SK-N-SH (cell line): ENCODE data around the gene MS4A4E. TPM values are rescaled to one million over a fixed set of nuclear protein-coding genes. Genes with fewer than 3 reads are reported as not detected.

Experiments used
- CTCF ChIA-PET: fragments of 300-600, 350-600 bp; formaldehyde crosslinking; extraction: SDS; loops from one replicate; lab custom pipeline; 2021; lab: Yijun Ruan, JAX
- POLR2A ChIA-PET: fragments of 350-600 bp; sonication (Branson Sonifier 250); formaldehyde crosslinking; extraction: SDS; loops from one replicate; lab custom pipeline; 2020; ENCODE audit warnings: antibody characterized with exemption, inconsistent platforms; lab: Yijun Ruan, JAX
- DNase-seq: peaks from one replicate; pipeline ENCODE4 v3.0.0; 2012
- H2AFZ ChIP-seq: fragments of 200-600 bp; sonication (generic); 2 replicates; pipeline ENCODE4 v1.8.1; 2016; ENCODE audit warnings: antibody characterized with exemption, mild to moderate bottlenecking, low read depth
- H3F3A ChIP-seq: fragments of 200-600 bp; sonication (generic); replicated peaks from 2 replicates; pipeline ENCODE3; 2016; ENCODE audit warnings: antibody characterized with exemption, mild to moderate bottlenecking; ENCODE audit not compliant: insufficient read depth
- H3K27ac ChIP-seq, 2 experiments: fragments of 200-500 bp in 1 of 2; fragments of 200-600 bp in 1 of 2; sonication (Bioruptor generic) in 1 of 2; sonication (generic), shearing (Covaris generic) in 1 of 2; 2 replicates each; pipeline versions ENCODE4 v1.5.1 to v1.6.1; 2014 to 2016; ENCODE audit warnings: low read depth in 2 of 2, inconsistent platforms in 1 of 2, low read length in 1 of 2, mild to moderate bottlenecking in 1 of 2, mixed read lengths in 1 of 2
- H3K27me3 ChIP-seq: fragments of 200-600 bp; sonication (generic), shearing (Covaris generic); 2 replicates; pipeline ENCODE4 v1.6.1; 2016; ENCODE audit warnings: mixed run types; ENCODE audit not compliant: insufficient read depth
- H3K36me3 ChIP-seq, 2 experiments: fragments of 200-500 bp in 1 of 2; fragments of 200-600 bp in 1 of 2; sonication (Bioruptor generic) in 1 of 2; sonication (generic) in 1 of 2; replicated peaks in 1 of 2; 2 replicates each; pipeline versions ENCODE3 to v1.5.1; 2014 to 2016; ENCODE audit warnings: low read length in 1 of 2, mild to moderate bottlenecking in 1 of 2; ENCODE audit not compliant: insufficient read depth in 2 of 2, control insufficient read depth in 1 of 2
- H3K4me1 ChIP-seq, 2 experiments: fragments of 200-500 bp in 1 of 2; fragments of 200-600 bp in 1 of 2; sonication (Bioruptor generic) in 1 of 2; sonication (generic), shearing (Covaris generic) in 1 of 2; 2 replicates each; pipeline versions ENCODE4 v1.5.1 to v1.6.1; 2014 to 2016; ENCODE audit warnings: low read depth in 1 of 2, low read length in 1 of 2, mixed run types in 1 of 2; ENCODE audit not compliant: insufficient read depth in 2 of 2, control insufficient read depth in 1 of 2
- H3K4me2 ChIP-seq: fragments of 200-600 bp; sonication (generic), shearing (Covaris generic); 2 replicates; pipeline ENCODE4 v1.6.1; 2017; ENCODE audit warnings: mixed run types
- H3K4me3 ChIP-seq, 2 experiments: fragments of 200-500 bp in 1 of 2; fragments of 200-600 bp in 1 of 2; sonication (Bioruptor generic) in 1 of 2; sonication (generic), shearing (Covaris generic) in 1 of 2; 2 replicates each; pipeline versions ENCODE4 v1.5.1 to v1.8.1; 2014 to 2016; ENCODE audit warnings: low read depth in 2 of 2, inconsistent platforms in 1 of 2, low read length in 1 of 2, mild to moderate bottlenecking in 1 of 2, mixed read lengths in 1 of 2, moderate library complexity in 1 of 2
- H3K79me2 ChIP-seq: fragments of 200-600 bp; sonication (generic); 2 replicates; pipeline ENCODE4 v1.8.1; 2017; ENCODE audit warnings: mild to moderate bottlenecking; ENCODE audit not compliant: insufficient read depth
- H3K9ac ChIP-seq: fragments of 200-600 bp; sonication (generic); 2 replicates; pipeline ENCODE4 v1.6.1; 2017; ENCODE audit warnings: mixed run types
- H3K9me2 ChIP-seq: fragments of 200-600 bp; sonication (generic); 2 replicates; pipeline ENCODE4 v1.6.1; 2017; ENCODE audit warnings: mixed run types
- H3K9me3 ChIP-seq: fragments of 200-600 bp; sonication (generic); 2 replicates; pipeline ENCODE4 v1.6.1; 2017; ENCODE audit warnings: mixed run types, mild to moderate bottlenecking, moderate library complexity
- H4K20me1 ChIP-seq: fragments of 200-600 bp; sonication (generic); 2 replicates; pipeline ENCODE4 v1.6.1; 2017; ENCODE audit warnings: mild to moderate bottlenecking, mixed run types; ENCODE audit not compliant: insufficient read depth
- GABPA ChIP-seq: IDR thresholded peaks from 2 replicates; pipeline ENCODE4 v1.4.0; 2012; ENCODE audit warnings: low read depth, mild to moderate bottlenecking
- RFX5 ChIP-seq: IDR thresholded peaks from 2 replicates; pipeline ENCODE4 v1.6.1; 2012; ENCODE audit warnings: mild to moderate bottlenecking, improper control_type of control experiment, low read length
- WGBS: methylation state at CpG from one replicate; pipeline ENCODE4 v1.1.6; 2017; ENCODE audit warnings: low lambda C conversion rate; 5-methylcytosine and 5-hydroxymethylcytosine counted together
- polyA plus RNA-seq, 3 experiments: library from polyadenylated mRNA; depleted of rRNA; stranded (reverse); fragments of >200 nt; gene quantifications; 2 replicates each; pipeline ENCODE4 v1.2.3, GENCODE V29; 2012
- TF ChIP-seq, protein P1 (sequence below): fragments of 150-350 bp; IDR thresholded peaks from 2 replicates; pipeline ENCODE4 v1.6.1; 2016; ENCODE audit warnings: mild to moderate bottlenecking, low read depth, low read length
- TF ChIP-seq, protein P2 (sequence below): fragments of 200-600 bp; sonication (generic); IDR thresholded peaks from 2 replicates; pipeline ENCODE4 v1.6.1; 2017; ENCODE audit warnings: antibody characterized with exemption, mild to moderate bottlenecking, moderate library complexity
- TF ChIP-seq, protein P3 (sequence below): IDR thresholded peaks from 2 replicates; pipeline ENCODE4 v1.4.0; 2012; ENCODE audit warnings: low read depth, borderline replicate concordance
- TF ChIP-seq, protein P4 (sequence below): fragments of 150-350 bp; IDR thresholded peaks from 2 replicates; pipeline ENCODE4 v1.6.1; 2017; ENCODE audit warnings: antibody characterized with exemption, low read length, low read depth, borderline replicate concordance
- TF ChIP-seq, protein P5 (sequence below): IDR thresholded peaks from 2 replicates; pipeline ENCODE4; 2012
- TF ChIP-seq, protein P6 (sequence below): IDR thresholded peaks from 2 replicates; pipeline ENCODE4 v1.6.1; 2012; ENCODE audit warnings: mild to moderate bottlenecking, low read depth, low read length, moderate library complexity

Gene MS4A4E
- polyA plus RNA-seq (2012; rRNA removed), result not detected in 2 replicates
- not detected in 2 replicates for polyA plus RNA-seq (2012; cell fraction: cytosol; rRNA removed)
- 0.06 TPM in 1 of 2 replicates, not detected in the other for polyA plus RNA-seq (2012; cell fraction: nucleus; rRNA removed)

DNA sequence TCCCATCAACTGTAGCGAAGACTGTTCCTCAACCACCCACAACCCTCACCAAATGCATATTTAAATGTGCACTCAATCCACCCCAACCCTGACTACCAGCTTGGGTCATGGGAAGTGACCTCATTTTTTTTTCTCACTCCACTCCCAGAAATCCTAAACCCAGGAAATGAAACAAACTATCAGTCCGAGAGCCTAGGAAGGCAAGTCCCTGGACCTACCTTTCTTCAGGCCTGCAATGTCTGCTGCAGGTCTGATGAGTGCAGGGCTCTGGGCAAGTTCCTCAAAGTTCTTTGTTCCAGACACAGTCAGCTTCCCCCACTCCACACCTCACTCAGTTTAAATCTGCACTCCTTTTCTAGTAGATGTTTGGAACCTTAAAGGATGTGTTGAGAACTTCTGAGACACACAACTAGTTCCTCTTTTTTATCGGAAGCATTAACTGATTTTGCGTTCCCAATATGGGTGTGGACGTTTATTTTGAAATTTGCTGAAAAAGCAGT, at the start of gene MS4A4E:
Gene MS4A4E (minus strand): TSS at position 398 of the 500 bp plus-strand sequence. CDS start 13,082 bp downstream, outside the sequence.
- TF ChIP-seq, protein P1, sequence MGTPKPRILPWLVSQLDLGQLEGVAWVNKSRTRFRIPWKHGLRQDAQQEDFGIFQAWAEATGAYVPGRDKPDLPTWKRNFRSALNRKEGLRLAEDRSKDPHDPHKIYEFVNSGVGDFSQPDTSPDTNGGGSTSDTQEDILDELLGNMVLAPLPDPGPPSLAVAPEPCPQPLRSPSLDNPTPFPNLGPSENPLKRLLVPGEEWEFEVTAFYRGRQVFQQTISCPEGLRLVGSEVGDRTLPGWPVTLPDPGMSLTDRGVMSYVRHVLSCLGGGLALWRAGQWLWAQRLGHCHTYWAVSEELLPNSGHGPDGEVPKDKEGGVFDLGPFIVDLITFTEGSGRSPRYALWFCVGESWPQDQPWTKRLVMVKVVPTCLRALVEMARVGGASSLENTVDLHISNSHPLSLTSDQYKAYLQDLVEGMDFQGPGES, result no peak
- TF ChIP-seq, protein P2, sequence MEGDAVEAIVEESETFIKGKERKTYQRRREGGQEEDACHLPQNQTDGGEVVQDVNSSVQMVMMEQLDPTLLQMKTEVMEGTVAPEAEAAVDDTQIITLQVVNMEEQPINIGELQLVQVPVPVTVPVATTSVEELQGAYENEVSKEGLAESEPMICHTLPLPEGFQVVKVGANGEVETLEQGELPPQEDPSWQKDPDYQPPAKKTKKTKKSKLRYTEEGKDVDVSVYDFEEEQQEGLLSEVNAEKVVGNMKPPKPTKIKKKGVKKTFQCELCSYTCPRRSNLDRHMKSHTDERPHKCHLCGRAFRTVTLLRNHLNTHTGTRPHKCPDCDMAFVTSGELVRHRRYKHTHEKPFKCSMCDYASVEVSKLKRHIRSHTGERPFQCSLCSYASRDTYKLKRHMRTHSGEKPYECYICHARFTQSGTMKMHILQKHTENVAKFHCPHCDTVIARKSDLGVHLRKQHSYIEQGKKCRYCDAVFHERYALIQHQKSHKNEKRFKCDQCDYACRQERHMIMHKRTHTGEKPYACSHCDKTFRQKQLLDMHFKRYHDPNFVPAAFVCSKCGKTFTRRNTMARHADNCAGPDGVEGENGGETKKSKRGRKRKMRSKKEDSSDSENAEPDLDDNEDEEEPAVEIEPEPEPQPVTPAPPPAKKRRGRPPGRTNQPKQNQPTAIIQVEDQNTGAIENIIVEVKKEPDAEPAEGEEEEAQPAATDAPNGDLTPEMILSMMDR, result no peak
- TF ChIP-seq, protein P3, sequence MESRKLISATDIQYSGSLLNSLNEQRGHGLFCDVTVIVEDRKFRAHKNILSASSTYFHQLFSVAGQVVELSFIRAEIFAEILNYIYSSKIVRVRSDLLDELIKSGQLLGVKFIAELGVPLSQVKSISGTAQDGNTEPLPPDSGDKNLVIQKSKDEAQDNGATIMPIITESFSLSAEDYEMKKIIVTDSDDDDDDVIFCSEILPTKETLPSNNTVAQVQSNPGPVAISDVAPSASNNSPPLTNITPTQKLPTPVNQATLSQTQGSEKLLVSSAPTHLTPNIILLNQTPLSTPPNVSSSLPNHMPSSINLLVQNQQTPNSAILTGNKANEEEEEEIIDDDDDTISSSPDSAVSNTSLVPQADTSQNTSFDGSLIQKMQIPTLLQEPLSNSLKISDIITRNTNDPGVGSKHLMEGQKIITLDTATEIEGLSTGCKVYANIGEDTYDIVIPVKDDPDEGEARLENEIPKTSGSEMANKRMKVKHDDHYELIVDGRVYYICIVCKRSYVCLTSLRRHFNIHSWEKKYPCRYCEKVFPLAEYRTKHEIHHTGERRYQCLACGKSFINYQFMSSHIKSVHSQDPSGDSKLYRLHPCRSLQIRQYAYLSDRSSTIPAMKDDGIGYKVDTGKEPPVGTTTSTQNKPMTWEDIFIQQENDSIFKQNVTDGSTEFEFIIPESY, result no peak
- TF ChIP-seq RFX5 (no peak), GABPA (no peak)
- TF ChIP-seq, protein P4, sequence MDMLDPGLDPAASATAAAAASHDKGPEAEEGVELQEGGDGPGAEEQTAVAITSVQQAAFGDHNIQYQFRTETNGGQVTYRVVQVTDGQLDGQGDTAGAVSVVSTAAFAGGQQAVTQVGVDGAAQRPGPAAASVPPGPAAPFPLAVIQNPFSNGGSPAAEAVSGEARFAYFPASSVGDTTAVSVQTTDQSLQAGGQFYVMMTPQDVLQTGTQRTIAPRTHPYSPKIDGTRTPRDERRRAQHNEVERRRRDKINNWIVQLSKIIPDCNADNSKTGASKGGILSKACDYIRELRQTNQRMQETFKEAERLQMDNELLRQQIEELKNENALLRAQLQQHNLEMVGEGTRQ, result no peak
- TF ChIP-seq, protein P5, sequence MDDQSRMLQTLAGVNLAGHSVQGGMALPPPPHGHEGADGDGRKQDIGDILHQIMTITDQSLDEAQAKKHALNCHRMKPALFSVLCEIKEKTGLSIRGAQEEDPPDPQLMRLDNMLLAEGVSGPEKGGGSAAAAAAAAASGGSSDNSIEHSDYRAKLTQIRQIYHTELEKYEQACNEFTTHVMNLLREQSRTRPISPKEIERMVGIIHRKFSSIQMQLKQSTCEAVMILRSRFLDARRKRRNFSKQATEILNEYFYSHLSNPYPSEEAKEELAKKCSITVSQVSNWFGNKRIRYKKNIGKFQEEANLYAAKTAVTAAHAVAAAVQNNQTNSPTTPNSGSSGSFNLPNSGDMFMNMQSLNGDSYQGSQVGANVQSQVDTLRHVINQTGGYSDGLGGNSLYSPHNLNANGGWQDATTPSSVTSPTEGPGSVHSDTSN, result no peak
- TF ChIP-seq, protein P6, sequence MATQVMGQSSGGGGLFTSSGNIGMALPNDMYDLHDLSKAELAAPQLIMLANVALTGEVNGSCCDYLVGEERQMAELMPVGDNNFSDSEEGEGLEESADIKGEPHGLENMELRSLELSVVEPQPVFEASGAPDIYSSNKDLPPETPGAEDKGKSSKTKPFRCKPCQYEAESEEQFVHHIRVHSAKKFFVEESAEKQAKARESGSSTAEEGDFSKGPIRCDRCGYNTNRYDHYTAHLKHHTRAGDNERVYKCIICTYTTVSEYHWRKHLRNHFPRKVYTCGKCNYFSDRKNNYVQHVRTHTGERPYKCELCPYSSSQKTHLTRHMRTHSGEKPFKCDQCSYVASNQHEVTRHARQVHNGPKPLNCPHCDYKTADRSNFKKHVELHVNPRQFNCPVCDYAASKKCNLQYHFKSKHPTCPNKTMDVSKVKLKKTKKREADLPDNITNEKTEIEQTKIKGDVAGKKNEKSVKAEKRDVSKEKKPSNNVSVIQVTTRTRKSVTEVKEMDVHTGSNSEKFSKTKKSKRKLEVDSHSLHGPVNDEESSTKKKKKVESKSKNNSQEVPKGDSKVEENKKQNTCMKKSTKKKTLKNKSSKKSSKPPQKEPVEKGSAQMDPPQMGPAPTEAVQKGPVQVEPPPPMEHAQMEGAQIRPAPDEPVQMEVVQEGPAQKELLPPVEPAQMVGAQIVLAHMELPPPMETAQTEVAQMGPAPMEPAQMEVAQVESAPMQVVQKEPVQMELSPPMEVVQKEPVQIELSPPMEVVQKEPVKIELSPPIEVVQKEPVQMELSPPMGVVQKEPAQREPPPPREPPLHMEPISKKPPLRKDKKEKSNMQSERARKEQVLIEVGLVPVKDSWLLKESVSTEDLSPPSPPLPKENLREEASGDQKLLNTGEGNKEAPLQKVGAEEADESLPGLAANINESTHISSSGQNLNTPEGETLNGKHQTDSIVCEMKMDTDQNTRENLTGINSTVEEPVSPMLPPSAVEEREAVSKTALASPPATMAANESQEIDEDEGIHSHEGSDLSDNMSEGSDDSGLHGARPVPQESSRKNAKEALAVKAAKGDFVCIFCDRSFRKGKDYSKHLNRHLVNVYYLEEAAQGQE, result no peak
- Histone ChIP-seq H4K20me1 (no peaks in the 10 kb centered on the region), H3K9me2 (no peaks in the 10 kb centered on the region), H3K9ac (no peak within 1 kb of the TSS), H3K27ac (no peak within 1 kb of the TSS), H3K4me2 (no peak within 1 kb of the TSS), H3K36me3 (no peaks in the 10 kb centered on the region), H2AFZ (no peak within 1 kb of the TSS), H3F3A (no peaks in the 10 kb centered on the region), H3K9me3 (no peaks in the 10 kb centered on the region; the same call in 1 of the 2 replicates), H3K27me3 (no peaks in the 10 kb centered on the region; the same call in none of the 2 replicates), H3K4me1 (no peaks in the 10 kb centered on the region), H3K4me3 (no peak within 1 kb of the TSS), H3K79me2 (no peaks in the 10 kb centered on the region)
- POLR2A ChIA-PET, result no interaction called here
- no peak for DNase-seq
- 16% methylated on average over 5 of the region's 5 CpGs for WGBS
- CTCF ChIA-PET, result no interaction called here
